ENCODE measurements around the gene WNT4.

Gene WNT4

DNA sequence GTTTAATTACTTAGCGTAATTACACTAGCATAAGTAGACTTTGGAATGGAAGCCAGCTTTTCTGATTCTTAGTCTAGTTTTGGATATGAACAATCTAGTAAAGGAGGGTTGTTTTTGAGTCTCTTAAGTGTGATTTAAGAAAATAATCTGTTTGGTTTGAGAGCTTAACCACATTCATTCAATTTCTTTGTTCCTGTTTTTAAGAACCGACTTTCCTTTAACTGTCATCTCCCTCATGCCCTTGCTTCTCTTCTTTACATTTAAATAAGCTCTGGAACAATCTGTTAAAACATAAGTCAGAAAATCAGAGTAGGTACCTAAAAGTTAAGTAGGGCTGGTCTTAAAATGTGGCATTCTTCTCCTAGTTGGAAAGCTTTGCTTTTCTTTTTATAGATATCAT lies 62.7 kb downstream of the WNT4 start:
- peaks cover 48% of the 10 kb centered on the region for H3K4me1 ChIP-seq (ENCODE audit: insufficient read depth, low read length)
- peaks cover 26% of the 10 kb centered on the region for H3K36me3 ChIP-seq (ENCODE audit: insufficient read depth, low read length)

DNA sequence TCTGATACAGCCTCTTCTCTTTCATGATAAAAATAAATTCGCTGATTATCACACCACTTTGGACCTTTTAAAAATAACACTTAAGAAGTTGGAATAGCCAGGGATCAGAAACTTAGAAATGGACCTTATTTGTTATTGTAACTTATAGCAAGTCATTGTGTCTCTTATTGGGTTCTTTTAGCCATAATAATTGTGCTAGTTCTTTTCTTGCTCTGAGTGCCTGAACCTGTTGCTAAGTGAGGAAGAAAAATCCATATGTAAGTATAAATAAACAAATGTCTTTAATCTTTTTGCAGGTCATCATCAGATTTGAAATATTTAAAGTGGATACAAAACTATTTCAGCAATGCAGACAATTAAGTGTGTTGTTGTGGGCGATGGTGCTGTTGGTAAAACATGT lies 64.8 kb downstream of the WNT4 start:
- Histone ChIP-seq H3K27me3 (ENCODE audit: control insufficient read depth in 1 of 2, insufficient read depth in 2 of 2, low read length in 2 of 2) (no peaks in the 10 kb centered on the region), H3K4me3 (ENCODE audit: low read depth in 1 of 2, low read length in 2 of 2) (no peak overlapping the region), H3K9ac (ENCODE audit: low read length) (no peak overlapping the region), H3K9me3 (ENCODE audit: low read length) (no peaks in the 10 kb centered on the region), H3K36me3 (ENCODE audit: insufficient read depth, low read length) (peaks cover 32% of the 10 kb centered on the region), H3K4me1 (ENCODE audit: insufficient read depth, low read length) (peaks cover 56% of the 10 kb centered on the region), H3K27ac (ENCODE audit: low read depth, low read length) (no peak overlapping the region)

More for the DNA sequence above, 62.7 kb downstream of the WNT4 start:
- H3K27ac ChIP-seq (ENCODE audit: low read depth, low read length): no peak overlapping the region
- H3K27me3 ChIP-seq (ENCODE audit: control insufficient read depth in 1 of 2, insufficient read depth in 2 of 2, low read length in 2 of 2): no peaks in the 10 kb centered on the region
- H3K9ac ChIP-seq (ENCODE audit: low read length): no peak overlapping the region
- H3K9me3 ChIP-seq (ENCODE audit: low read length): no peaks in the 10 kb centered on the region
- H3K4me3 ChIP-seq (ENCODE audit: low read depth in 1 of 2, low read length in 2 of 2): no peak overlapping the region

DNA sequence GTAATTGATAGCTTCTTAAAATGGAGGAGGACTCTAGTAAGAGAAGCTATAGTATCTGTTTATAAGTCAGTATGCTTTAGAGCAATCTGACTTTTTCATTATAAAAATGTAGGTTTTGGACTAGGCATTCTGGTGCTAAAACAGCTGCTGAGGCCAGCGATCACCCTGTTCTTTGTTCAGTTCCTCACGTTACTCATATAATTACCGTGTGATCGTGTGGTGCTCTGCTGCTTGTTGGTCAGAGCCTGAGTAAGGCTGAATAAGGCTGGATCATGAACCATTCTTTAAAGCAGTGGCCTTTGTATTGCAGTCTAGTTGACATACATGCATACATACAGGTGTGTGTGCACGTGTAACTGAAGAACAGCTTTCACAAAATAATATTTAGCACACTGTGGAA lies 65.2 kb downstream of the WNT4 start:
- Histone ChIP-seq H3K9ac (ENCODE audit: low read length) (no peak overlapping the region), H3K4me1 (ENCODE audit: insufficient read depth, low read length) (peaks cover 57% of the 10 kb centered on the region), H3K36me3 (ENCODE audit: insufficient read depth, low read length) (peaks cover 32% of the 10 kb centered on the region), H3K9me3 (ENCODE audit: low read length) (no peaks in the 10 kb centered on the region), H3K4me3 (ENCODE audit: low read depth in 1 of 2, low read length in 2 of 2) (no peak overlapping the region), H3K27ac (ENCODE audit: low read depth, low read length) (no peak overlapping the region), H3K27me3 (ENCODE audit: control insufficient read depth in 1 of 2, insufficient read depth in 2 of 2, low read length in 2 of 2) (no peaks in the 10 kb centered on the region)

DNA sequence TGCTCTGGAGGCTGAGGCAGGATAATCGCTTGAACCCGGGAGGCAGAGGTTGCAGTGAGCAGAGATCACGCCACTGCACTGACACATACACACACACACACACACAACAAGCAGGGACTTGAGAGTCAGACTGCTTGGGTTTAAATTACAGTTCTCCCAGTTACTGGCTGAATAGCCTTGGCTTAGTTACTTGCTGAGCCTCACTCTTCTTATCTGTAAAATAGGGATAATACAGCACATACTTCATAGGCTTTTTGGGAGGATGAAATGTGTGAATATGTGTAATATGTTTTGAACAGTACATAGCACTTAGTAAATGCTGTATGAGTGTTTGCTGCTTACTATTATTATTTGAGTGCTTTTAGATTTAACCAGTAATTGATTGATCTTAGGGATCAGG lies 66.6 kb downstream of the WNT4 start:
- no peak overlapping the region for H3K4me3 ChIP-seq (ENCODE audit: low read depth in 1 of 2, low read length in 2 of 2)
- H3K9me3 ChIP-seq (ENCODE audit: low read length): no peaks in the 10 kb centered on the region
- H3K9ac ChIP-seq (ENCODE audit: low read length): no peak overlapping the region
- peaks cover 52% of the 10 kb centered on the region for H3K4me1 ChIP-seq (ENCODE audit: insufficient read depth, low read length)
- H3K36me3 ChIP-seq (ENCODE audit: insufficient read depth, low read length): peaks cover 21% of the 10 kb centered on the region
- no peaks in the 10 kb centered on the region for H3K27me3 ChIP-seq (ENCODE audit: control insufficient read depth in 1 of 2, insufficient read depth in 2 of 2, low read length in 2 of 2)
- no peak overlapping the region for H3K27ac ChIP-seq (ENCODE audit: low read depth, low read length)

DNA sequence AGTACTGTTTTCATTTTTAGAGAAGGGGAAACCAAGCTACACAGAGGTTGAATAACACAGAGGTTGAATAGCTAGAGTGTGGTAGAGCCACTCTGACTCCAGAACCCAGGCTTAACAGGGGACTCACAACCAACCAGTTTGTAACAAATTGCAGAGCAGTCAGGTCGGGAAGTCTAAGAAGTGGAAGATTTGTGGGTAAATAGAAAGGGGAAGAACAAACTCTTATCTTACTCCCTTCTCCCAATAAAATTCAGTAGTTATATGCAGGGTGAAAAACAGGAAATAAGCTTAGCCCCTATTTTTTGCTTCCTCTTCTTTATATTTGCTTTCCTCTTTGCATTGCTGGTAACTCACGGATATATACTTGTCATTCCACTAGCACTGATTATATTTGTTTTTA lies 67.2 kb downstream of the WNT4 start:
- Histone ChIP-seq H3K9ac (ENCODE audit: low read length) (no peak overlapping the region), H3K27me3 (ENCODE audit: control insufficient read depth in 1 of 2, insufficient read depth in 2 of 2, low read length in 2 of 2) (no peaks in the 10 kb centered on the region), H3K9me3 (ENCODE audit: low read length) (no peaks in the 10 kb centered on the region), H3K27ac (ENCODE audit: low read depth, low read length) (no peak overlapping the region), H3K4me3 (ENCODE audit: low read depth in 1 of 2, low read length in 2 of 2) (no peak overlapping the region), H3K4me1 (ENCODE audit: insufficient read depth, low read length) (peaks cover 48% of the 10 kb centered on the region), H3K36me3 (ENCODE audit: insufficient read depth, low read length) (peaks cover 20% of the 10 kb centered on the region)

DNA sequence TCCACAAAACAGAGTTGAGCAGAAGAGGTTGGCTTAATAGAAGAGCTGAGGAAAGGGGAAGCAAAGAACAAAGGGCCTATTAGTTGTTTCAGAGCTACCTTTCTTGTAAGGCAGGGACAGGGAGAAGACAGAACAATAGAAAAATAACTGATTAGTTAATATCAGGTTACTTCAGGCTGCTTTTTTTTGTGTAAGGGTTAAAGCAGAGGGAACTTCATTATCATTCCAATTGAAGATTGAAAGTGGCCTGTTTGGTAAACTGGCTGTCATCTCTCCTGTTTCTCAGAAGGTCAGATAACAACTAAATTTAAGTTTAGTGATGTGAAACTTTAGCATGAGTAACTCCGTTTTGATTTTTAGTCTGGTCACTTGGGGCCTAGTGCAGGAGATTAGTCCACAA lies 68.1 kb downstream of the WNT4 start:
- peaks cover 48% of the 10 kb centered on the region for H3K4me1 ChIP-seq (ENCODE audit: insufficient read depth, low read length)

DNA sequence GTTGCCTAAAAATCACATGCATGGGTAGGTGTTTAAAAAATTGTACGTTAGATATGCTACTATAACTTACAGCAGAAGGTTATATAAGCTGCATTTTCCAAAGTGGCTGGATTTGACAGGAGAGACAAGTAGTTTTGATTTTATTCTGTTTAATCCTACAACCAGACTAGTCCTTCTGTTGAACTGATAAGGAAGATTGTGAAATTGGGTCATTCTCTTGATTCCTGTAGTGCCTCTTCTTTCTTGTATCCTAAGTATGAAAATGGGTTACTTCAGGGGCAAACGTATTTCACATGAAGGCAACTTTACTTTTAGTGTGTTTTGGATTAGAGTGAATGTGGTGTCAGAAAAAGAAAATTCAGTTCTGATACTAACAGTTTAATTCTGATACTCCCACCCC lies 71.4 kb downstream of the WNT4 start:
- H3K36me3 ChIP-seq (ENCODE audit: insufficient read depth, low read length): peaks cover 6% of the 10 kb centered on the region
- no peaks in the 10 kb centered on the region for H3K9me3 ChIP-seq (ENCODE audit: low read length)
- H3K4me3 ChIP-seq (ENCODE audit: low read depth in 1 of 2, low read length in 2 of 2): no peak overlapping the region
- peaks cover 56% of the 10 kb centered on the region for H3K4me1 ChIP-seq (ENCODE audit: insufficient read depth, low read length)
- no peaks in the 10 kb centered on the region for H3K27me3 ChIP-seq (ENCODE audit: control insufficient read depth in 1 of 2, insufficient read depth in 2 of 2, low read length in 2 of 2)
- H3K27ac ChIP-seq (ENCODE audit: low read depth, low read length): no peak overlapping the region
- no peak overlapping the region for H3K9ac ChIP-seq (ENCODE audit: low read length)

More for the DNA sequence above, 68.1 kb downstream of the WNT4 start:
- Histone ChIP-seq H3K27me3 (ENCODE audit: control insufficient read depth in 1 of 2, insufficient read depth in 2 of 2, low read length in 2 of 2) (no peaks in the 10 kb centered on the region), H3K4me3 (ENCODE audit: low read depth in 1 of 2, low read length in 2 of 2) (no peak overlapping the region), H3K9me3 (ENCODE audit: low read length) (no peaks in the 10 kb centered on the region), H3K27ac (ENCODE audit: low read depth, low read length) (no peak overlapping the region), H3K36me3 (ENCODE audit: insufficient read depth, low read length) (peaks cover 18% of the 10 kb centered on the region), H3K9ac (ENCODE audit: low read length) (no peak overlapping the region)

All from muscle layer of colon (tissue), 2 donors.